Keratinocyte (primary cell): ENCODE results near the gene GALNT8. TPM values are rescaled to one million over a fixed set of nuclear protein-coding genes. Genes with fewer than 3 reads are reported as not detected.

Experiments
- DNase-seq: peaks from one replicate; pipeline ENCODE4 v3.0.0-alpha.2; 2011; ENCODE audit warnings: low read depth, missing footprints, low spot score
- FAIRE-seq: peaks from 2 replicates; lab custom pipeline; 2011; peaks lifted over from hg19 to GRCh38; lab: Jason Lieb, UNC
- H2AFZ ChIP-seq: 2 replicates; pipeline ENCODE4 v1.6.0; 2012; ENCODE audit warnings: low read length, control low read depth, inconsistent platforms; ENCODE audit not compliant: control insufficient read depth
- H3K27ac ChIP-seq: 2 replicates; pipeline ENCODE4 v1.5.1; 2011; ENCODE audit warnings: low read length; ENCODE audit not compliant: control insufficient read depth, insufficient read depth
- H3K27me3 ChIP-seq: 3 replicates; pipeline ENCODE4 v1.6.0; 2011; ENCODE audit warnings: low read length; ENCODE audit not compliant: control insufficient read depth, insufficient read depth; ENCODE audit errors: extremely low read depth
- H3K36me3 ChIP-seq, 2 experiments: 2 replicates in 1 of 2; 3 replicates in 1 of 2; pipeline ENCODE4 v1.5.1; 2011; ENCODE audit warnings: low read length in 2 of 2, mild to moderate bottlenecking in 1 of 2; ENCODE audit not compliant: control insufficient read depth in 2 of 2, insufficient read depth in 2 of 2; ENCODE audit errors: extremely low read depth in 1 of 2
- H3K4me1 ChIP-seq: 3 replicates; pipeline ENCODE4 v1.5.1; 2011; ENCODE audit warnings: low read length; ENCODE audit not compliant: control insufficient read depth, insufficient read depth; ENCODE audit errors: extremely low read depth
- H3K4me2 ChIP-seq: 3 replicates; pipeline ENCODE4 v1.6.0; 2011; ENCODE audit warnings: low read depth, low read length; ENCODE audit not compliant: control insufficient read depth, insufficient read depth; ENCODE audit errors: extremely low read depth
- H3K4me3 ChIP-seq, 3 experiments: fragments of 200-600 bp in 1 of 3; sonication (generic) in 1 of 3; 2 replicates in 2 of 3; 3 replicates in 1 of 3; pipeline ENCODE4 v1.5.1; 2011 to 2016; ENCODE audit warnings: low read length in 3 of 3, mild to moderate bottlenecking in 3 of 3, control low read depth in 2 of 3, inconsistent platforms in 1 of 3, low read depth in 1 of 3, mixed read lengths in 1 of 3, mixed run types in 1 of 3, moderate library complexity in 1 of 3; ENCODE audit not compliant: control insufficient read depth in 2 of 3, insufficient read depth in 2 of 3; ENCODE audit errors: extremely low read depth in 1 of 3
- H3K79me2 ChIP-seq: 2 replicates; pipeline ENCODE4 v1.6.0; 2012; ENCODE audit warnings: low read length; ENCODE audit not compliant: control insufficient read depth, insufficient read depth
- H3K9ac ChIP-seq: 3 replicates; pipeline ENCODE4 v1.6.0; 2011; ENCODE audit warnings: low read length; ENCODE audit not compliant: control insufficient read depth, insufficient read depth; ENCODE audit errors: extremely low read depth
- H3K9me1 ChIP-seq: 3 replicates; pipeline ENCODE4 v1.6.0; 2011; ENCODE audit warnings: low read length; ENCODE audit not compliant: control insufficient read depth, insufficient read depth; ENCODE audit errors: extremely low read depth
- H3K9me3 ChIP-seq: 2 replicates; pipeline ENCODE4 v1.5.1; 2012; ENCODE audit warnings: low read depth, low read length; ENCODE audit not compliant: control insufficient read depth
- H4K20me1 ChIP-seq: 3 replicates; pipeline ENCODE4 v1.6.0; 2011; ENCODE audit warnings: low read length; ENCODE audit not compliant: control insufficient read depth, insufficient read depth; ENCODE audit errors: extremely low read depth
- EZH2 ChIP-seq: IDR thresholded peaks from one replicate; pipeline ENCODE4 v1.6.1; 2012; ENCODE audit warnings: inconsistent platforms, mild to moderate bottlenecking, low read length, moderate library complexity
- dilution Hi-C: fragments of 300-500 bp; cut with MboI; formaldehyde crosslinking; loops from one replicate; pipeline ENCODE4 v1.7.0; 2020; ENCODE audit warnings: low sequenced_read_pairs; ENCODE audit not compliant: extremely low pct_ligation_motif_present
- polyA plus RNA-seq, 5 experiments: library from polyadenylated mRNA; depleted of rRNA in 3 of 5; stranded (reverse) in 3 of 5; stranded (forward) in 1 of 5; unstranded in 1 of 5; fragments of >200 nt; gene quantifications; 1 replicate in 1 of 5; 2 replicates in 3 of 5; 3 replicates in 1 of 5; pipeline versions ENCODE4 v1.2.1 to v1.2.3, GENCODE V29; 2011 to 2012; ENCODE audit warnings: missing spikeins in 2 of 5, low read depth in 1 of 5, low replicate concordance in 1 of 5
- TF ChIP-seq, protein P1 (sequence below), 3 experiments: IDR thresholded peaks in 1 of 3; conservative IDR thresholded peaks in 1 of 3; optimal IDR thresholded peaks in 1 of 3; 2 replicates in 2 of 3; 3 replicates in 1 of 3; pipeline versions ENCODE3 to v1.5.1; 2011; ENCODE audit warnings: low read length in 3 of 3, mild to moderate bottlenecking in 3 of 3, moderate library complexity in 2 of 3, control low read depth in 1 of 3, inconsistent platforms in 1 of 3; ENCODE audit not compliant: insufficient read depth in 2 of 3; ENCODE audit errors: extremely low read depth in 1 of 3

Gene GALNT8
- polyA plus RNA-seq, 1 donor (not counting 4 experiments of a cell fraction or from before 2014, with no cell fraction given): 0.10 TPM

DNA sequence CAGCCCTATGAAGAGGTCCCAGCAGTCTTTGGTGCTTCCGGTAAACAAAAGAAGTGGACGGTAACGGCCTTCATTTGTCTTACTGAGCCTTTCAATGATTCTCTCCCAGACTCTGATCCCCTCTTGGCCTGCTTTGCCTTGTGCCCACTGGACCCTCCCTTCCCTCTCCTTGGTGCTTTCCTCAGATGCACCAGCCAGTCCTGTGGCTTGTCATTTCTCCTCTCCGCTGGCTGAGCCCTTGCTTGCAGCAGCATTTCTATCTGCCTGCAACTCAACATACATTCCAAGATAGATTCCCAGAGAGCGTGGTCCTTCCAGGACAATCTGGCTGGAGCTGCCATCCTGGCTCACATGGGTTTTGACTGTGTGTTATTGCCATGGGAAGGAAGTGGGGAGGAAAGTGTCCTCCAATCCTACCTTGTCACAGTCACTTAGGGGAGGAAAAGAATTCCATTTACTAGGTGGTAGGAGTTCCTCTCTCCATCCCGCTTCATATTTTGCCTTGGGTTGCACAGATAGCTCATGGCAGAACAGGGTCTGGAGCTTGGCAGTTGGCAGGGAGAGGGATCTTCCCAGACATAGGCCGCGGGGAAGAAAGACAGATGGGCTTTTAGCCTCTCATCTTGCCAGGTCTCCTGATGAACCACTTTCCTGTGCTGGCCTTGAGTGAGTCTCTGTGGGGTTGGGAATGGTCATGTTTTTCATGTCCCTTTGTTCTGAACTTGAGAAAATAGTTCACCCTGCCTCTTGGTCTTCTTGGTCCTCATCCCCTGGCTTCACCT lies 96.7 kb downstream of the GALNT8 start:
- H3K36me3 ChIP-seq: no peaks in the 10 kb centered on the region
- H3K4me3 ChIP-seq: no peak overlapping the region
- H3K4me1 ChIP-seq: no peaks in the 10 kb centered on the region
- H2AFZ ChIP-seq: no peak overlapping the region
- DNase-seq (no peak), FAIRE-seq (no peak)
- H3K27me3 ChIP-seq: peaks cover 28% of the 10 kb centered on the region
- no peak overlapping the region for H3K4me2 ChIP-seq
- no peak overlapping the region for H3K9ac ChIP-seq
- no peak for TF ChIP-seq EZH2
- TF ChIP-seq, protein P1, sequence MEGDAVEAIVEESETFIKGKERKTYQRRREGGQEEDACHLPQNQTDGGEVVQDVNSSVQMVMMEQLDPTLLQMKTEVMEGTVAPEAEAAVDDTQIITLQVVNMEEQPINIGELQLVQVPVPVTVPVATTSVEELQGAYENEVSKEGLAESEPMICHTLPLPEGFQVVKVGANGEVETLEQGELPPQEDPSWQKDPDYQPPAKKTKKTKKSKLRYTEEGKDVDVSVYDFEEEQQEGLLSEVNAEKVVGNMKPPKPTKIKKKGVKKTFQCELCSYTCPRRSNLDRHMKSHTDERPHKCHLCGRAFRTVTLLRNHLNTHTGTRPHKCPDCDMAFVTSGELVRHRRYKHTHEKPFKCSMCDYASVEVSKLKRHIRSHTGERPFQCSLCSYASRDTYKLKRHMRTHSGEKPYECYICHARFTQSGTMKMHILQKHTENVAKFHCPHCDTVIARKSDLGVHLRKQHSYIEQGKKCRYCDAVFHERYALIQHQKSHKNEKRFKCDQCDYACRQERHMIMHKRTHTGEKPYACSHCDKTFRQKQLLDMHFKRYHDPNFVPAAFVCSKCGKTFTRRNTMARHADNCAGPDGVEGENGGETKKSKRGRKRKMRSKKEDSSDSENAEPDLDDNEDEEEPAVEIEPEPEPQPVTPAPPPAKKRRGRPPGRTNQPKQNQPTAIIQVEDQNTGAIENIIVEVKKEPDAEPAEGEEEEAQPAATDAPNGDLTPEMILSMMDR (optimal IDR thresholded peaks at IDR 0.05 in 1 of 3, IDR thresholded peaks at IDR 0.05 in 1 of 3, conservative IDR thresholded peaks at IDR 0.05 in 1 of 3; ENCODE audit: extremely low read depth in 1 of 3, insufficient read depth in 2 of 3, low read length in 3 of 3): no peak
- no peaks in the 10 kb centered on the region for H4K20me1 ChIP-seq
- H3K9me3 ChIP-seq: no peaks in the 10 kb centered on the region
- no peaks in the 10 kb centered on the region for H3K9me1 ChIP-seq
- H3K79me2 ChIP-seq: no peaks in the 10 kb centered on the region
- H3K27ac ChIP-seq: no peak overlapping the region
- dilution Hi-C loops: no loop called here

DNA sequence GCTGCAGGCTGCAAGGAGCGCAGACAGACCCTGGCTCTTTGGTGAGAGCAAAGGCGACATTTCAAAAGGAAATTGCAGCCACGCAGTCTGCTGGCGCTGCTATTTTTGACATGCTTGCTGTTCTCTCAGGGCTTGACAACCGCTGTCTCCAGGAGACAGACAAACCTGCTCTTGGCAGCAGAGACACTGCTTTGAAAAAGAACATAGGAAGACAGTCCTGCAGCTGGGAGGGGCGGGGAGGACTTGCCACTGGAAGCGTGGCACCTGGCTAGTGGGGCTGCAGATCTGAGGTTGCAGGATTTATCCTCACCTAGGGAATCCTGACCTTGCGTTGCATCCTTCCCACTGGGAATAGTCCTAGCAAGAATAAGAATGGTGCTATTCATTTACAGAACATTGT lies 97.7 kb downstream of the GALNT8 start:
- dilution Hi-C loops: no loop called here
- H3K9me3 ChIP-seq: no peaks in the 10 kb centered on the region
- no peak for DNase-seq
- no peak for TF ChIP-seq EZH2
- TF ChIP-seq, protein P1 (optimal IDR thresholded peaks at IDR 0.05 in 1 of 3, IDR thresholded peaks at IDR 0.05 in 1 of 3, conservative IDR thresholded peaks at IDR 0.05 in 1 of 3; ENCODE audit: extremely low read depth in 1 of 3, insufficient read depth in 2 of 3, low read length in 3 of 3): no peak
- no peaks in the 10 kb centered on the region for H3K79me2 ChIP-seq
- H3K36me3 ChIP-seq: no peaks in the 10 kb centered on the region
- H3K4me1 ChIP-seq: no peaks in the 10 kb centered on the region
- H3K9me1 ChIP-seq: no peaks in the 10 kb centered on the region
- H3K4me2 ChIP-seq: no peak overlapping the region
- no peak overlapping the region for H2AFZ ChIP-seq
- no peak for FAIRE-seq
- no peaks in the 10 kb centered on the region for H4K20me1 ChIP-seq
- peaks cover 28% of the 10 kb centered on the region for H3K27me3 ChIP-seq
- no peak overlapping the region for H3K27ac ChIP-seq
- no peak overlapping the region for H3K9ac ChIP-seq
- no peak overlapping the region for H3K4me3 ChIP-seq
